HFF-Myc (cell line): ENCODE data around the gene BTN3A1.
"Not testable (repeated sequence)": the region's sequence is repeated elsewhere in the genome, so short reads cannot be mapped to it uniquely, and the experiment has no call there.

Source experiments
- DNase-seq: peaks from one replicate; pipeline ENCODE4 v3.0.0-alpha.2; 2011; ENCODE audit warnings: low read depth; ENCODE audit errors: extremely low read depth
- H3K4me3 ChIP-seq: replicated peaks from 2 replicates; pipeline ENCODE4 v1.5.1; 2011; ENCODE audit warnings: low read depth, mild to moderate bottlenecking, control low read depth, low read length
- CTCF ChIP-seq: IDR thresholded peaks from 2 replicates; pipeline ENCODE4 v1.5.1; 2012; ENCODE audit warnings: mild to moderate bottlenecking, low read depth, low read length, control low read depth; ENCODE audit errors: missing control alignments

The BTN3A1 gene

GRCh38 chr6:26452631-26453235 lies 50.7 kb downstream of the BTN3A1 start:
- TF ChIP-seq CTCF = no peak
- DNase-seq = no peak
- H3K4me3 ChIP-seq = no peak overlapping the region

GRCh38 chr6:26454631-26455030 lies 52.6 kb downstream of the BTN3A1 start:
- H3K4me3 ChIP-seq = no peak overlapping the region
- TF ChIP-seq CTCF = no peak
- DNase-seq = no peak

- TF ChIP-seq CTCF = no peak
- DNase-seq = no peak
- H3K4me3 ChIP-seq = no peak overlapping the region
These were observed 53.4 kb downstream of the BTN3A1 start for GRCh38 chr6:26455357-26455970.

- no peak for DNase-seq
- TF ChIP-seq CTCF = no peak
- H3K4me3 ChIP-seq = peak overlapping the region; percentile 84
These were observed 55.3 kb downstream of the BTN3A1 start for GRCh38 chr6:26457264-26457805.

GRCh38 chr6:26457806-26458688 lies 56.0 kb downstream of the BTN3A1 start, which contains the start of gene BTN2A1:
Gene BTN2A1 (plus strand): TSS chr6:26457955. CDS start chr6:26458637, 682 bp downstream.
- DNase-seq = peak; percentile 84
- TF ChIP-seq CTCF = no peak
- H3K4me3 ChIP-seq = peak within 1 kb of the TSS; percentile 84

- TF ChIP-seq CTCF = no peak
- DNase-seq = no peak
- peak overlapping the region; percentile 84 for H3K4me3 ChIP-seq
These were observed 57.1 kb downstream of the BTN3A1 start for GRCh38 chr6:26459023-26459810.

GRCh38 chr6:26461353-26461752 lies 59.3 kb downstream of the BTN3A1 start:
- H3K4me3 ChIP-seq, DNase-seq: not testable (repeated sequence)
